ENCODE measurements around the gene CIAO2A.
A peak's percentile ranks its signal among the peaks of the same experiment; 100 is the strongest.
"Not testable (repeated sequence)": the region's sequence is repeated elsewhere in the genome, so short reads cannot be mapped to it uniquely, and the experiment has no call there.

Gene CIAO2A

DNA sequence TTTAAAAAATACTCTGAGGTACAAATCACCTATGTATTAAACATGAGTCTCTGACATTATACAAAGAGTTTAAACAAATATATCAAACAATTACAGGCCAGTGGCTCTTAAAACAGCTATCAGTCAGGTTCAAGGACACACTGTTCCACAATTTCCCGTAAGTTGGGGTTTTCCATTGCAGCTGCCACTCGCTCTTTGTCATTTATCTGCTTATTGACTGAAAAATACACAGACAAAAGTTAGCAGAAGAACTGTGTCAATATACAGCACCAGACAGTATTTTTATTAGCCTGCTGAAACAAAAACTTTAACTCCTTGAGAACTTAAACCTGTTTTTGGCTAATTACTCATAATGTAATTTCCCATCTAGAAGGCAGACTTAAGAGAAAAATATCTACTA, 20.8 kb downstream of the CIAO2A start:
- no peak for DNase-seq

DNA sequence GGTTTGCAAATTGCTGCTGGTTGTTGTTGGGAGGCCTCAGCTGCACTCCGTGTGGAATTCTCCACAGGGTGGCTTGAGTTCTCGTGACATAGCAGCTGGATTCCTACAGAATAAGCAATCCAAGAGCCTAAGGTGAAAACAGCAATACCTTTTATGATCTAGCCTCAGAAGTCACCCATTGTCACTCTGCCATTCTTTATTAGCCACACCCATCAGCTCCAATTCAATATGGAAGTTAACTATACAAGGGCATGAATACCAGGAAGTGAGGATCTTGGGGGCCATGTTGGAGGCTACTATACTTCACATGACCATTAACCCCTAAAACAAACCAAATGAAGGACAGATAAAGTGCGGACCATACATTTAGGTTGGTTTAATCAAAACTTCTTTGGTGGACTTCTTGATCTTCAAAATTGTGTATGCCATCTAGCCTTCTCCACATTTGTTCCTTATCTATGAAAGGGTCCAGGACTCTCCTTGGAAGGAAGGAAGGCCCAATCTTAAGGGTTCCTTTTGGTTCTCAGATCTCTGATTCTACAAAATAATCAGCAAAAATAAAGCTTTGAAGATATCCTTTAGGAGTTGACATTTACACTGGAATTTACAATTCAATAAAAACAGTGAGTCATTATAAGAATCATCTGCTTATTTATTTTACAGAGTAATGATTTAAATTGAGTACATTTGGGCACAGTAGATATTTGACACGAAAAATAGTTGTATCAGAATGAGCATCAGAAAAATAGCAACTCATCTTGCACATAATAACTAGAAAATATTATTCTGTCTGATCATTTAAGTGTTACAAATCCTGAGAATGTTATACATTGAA, 21.5 kb downstream of the CIAO2A start:
- DNase-seq: no peak

DNA sequence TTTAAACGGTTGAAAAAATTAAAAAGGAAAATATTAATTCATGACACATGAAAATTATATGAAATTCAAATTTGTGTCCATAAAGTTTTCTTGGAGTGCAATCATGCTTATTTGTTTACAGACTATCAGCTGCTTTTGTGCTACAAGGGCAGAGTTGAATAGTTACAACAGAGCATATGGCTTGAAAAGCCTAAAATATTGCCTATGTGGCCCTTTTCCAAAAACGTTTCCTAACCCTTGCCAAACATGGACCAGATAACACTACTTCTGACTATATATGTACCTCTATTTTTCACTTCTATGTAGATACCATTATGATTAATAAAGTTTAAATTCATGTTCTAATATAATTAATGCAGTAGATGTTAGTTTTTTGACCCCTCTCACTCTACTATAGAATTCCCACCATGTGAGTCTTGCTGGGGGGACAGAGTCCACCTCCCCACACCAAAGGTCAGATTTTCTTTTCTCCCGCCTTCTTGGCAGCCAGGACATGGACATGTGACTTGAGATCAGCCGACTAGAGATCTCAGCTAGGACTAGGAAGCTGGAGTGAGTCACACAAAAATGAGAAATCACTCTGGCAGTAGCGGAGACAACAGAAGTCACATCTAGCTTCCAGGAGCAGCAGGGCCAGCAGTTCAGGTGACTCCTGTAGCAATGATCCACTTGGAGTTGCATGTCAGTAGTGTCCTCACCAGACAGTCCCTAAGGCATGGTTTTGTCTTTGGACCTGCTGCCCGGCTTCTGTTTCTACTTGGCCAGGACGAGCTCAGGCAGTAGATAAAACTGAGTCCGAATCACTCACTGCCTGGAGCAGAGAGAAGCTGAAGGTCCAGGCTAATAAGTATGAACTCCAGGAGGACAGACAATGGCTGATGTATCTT, 22.4 kb downstream of the CIAO2A start:
- peak in 13 of 58 donors; percentile 0 to 60 (median 16) for DNase-seq

DNA sequence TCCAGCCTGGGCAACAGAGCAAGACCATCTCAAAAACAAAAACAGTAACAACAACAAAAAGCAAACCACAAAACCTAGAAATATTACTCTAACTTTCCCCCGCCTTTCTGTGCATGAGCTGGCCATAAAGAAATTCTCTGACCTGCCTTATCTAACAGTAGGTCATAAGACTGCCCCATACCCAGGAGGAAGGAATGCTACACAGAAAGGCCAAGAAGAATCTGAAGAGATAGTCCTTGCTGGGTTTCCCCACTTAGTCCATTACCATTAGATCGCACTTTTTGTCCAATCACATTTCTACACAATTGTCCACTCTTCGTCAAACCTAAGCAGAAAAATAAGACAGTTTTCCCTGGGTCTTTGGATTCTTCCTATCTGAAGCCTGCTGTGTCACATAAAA, 23.5 kb downstream of the CIAO2A start:
- no peak for DNase-seq

DNA sequence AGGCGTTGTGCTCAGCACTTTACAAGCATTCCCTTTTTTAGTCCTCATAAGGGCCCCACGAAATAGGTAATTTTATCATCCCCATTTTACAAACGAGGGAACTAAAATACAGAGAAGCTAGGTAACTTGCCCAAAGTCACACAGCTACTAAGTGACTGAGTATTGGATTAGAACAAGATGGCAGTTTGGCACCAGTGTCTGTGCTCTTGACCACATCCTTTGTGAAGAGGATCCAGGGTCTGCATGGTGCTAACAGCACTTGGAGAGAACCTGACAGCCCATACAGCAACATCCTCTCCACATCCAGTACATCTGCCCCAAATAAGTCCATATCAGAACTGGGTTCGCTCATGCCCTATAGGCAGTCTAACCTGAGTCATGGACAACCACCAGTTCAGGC, 25.5 kb downstream of the CIAO2A start:
- DNase-seq: no peak

DNA sequence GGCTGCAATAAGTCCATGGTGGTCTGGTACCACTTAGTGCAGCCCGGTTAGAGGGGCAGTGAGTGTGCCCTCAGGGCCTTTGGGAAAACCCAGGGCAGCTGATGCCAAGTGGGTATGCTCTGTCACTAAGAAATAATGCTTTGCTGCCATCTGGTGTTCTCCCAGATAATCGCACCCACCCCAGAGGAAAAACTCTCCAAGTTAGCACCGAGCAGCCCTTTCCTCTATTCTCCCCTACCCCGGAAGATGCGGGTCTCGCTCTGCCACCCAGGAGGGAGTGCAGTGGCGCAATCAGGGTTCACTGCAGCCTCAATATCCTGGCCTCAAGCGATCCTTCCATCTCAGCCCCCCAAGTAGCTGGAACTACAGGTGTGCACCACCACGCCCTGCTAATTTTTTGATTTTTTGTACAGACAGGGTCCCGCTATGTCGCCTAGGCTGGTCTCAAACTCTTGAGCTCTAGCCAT, 26.0 kb downstream of the CIAO2A start:
- peak in 48 of 58 donors; percentile 7 to 66 (median 36) for DNase-seq

DNA sequence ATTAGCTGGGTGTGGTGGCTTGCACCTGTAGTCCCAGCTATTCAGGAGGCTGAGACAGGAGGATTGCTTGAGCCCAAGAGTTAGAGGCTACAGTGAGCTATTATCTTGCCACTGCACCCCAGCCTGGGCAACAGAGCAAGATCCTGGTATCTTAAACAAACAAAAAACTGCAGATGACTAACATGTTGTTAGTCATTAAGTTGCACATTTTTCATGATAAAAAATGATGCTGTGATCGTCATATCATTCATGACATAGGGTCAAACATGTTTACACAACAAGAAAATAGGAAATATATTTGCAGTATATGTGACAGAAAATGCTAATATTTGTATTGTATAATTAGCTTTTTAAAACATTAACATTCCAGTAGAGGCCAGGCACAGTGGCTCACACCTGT, 27.2 kb downstream of the CIAO2A start:
- DNase-seq: no peak

DNA sequence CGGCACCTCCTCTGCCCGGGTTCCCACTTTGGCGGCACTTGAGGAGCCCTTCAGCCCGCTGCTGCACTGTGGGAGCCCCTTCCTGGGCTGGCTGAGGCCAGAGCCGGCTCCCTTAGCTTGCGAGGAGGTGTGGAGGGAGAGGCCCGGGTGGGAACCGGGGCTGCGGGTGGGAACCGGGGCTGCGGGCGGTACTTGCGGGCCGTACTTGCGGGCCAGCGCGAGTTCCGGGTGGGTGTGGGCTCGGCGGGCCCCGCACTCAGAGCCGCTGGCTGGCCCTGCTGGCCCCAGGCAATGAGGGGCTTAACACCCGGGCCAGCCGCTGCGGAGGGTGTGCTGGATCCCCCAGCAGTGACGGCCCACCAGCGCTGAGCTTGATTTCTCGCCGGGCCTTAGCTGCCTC, 32.9 kb downstream of the CIAO2A start:
- no peak for DNase-seq

DNA sequence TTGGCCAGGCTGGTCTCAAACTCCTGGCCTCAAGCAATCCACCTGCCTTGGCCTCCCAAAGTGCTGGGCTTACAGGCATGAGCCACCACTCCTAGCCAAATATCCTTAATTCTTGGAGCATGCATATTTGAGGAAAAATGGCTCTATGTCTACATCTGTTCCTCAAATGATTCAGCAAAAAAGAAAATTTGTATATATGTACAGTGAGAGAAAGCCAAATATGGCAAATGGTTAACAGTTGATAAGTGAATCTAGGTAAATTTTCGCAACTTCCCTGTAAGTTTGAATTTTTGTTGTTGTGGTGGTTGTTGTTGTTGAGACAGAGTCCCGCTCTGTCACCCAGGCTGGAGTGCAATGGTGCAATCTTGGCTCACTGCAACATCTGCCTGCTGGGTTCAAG, 34.5 kb downstream of the CIAO2A start:
- DNase-seq: not testable (repeated sequence)

DNA sequence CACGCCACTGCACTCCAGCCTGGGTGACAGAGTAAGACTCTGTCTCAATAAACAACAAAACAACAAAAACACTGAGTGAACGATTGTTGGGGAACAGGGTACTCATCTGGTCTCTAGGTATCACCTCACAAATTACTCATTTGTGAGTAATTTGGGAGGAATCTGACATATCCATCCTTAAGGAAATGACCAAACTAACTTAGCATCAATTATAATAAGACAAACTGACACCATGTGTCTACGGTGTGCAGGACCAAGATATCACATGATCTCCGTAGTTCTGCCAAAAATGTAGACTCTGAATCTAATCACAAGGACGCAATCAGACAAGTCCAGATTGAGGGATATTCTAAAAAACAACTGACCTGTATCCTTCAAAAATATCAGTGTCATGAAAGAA, 35.4 kb downstream of the CIAO2A start:
- no peak for DNase-seq

DNA sequence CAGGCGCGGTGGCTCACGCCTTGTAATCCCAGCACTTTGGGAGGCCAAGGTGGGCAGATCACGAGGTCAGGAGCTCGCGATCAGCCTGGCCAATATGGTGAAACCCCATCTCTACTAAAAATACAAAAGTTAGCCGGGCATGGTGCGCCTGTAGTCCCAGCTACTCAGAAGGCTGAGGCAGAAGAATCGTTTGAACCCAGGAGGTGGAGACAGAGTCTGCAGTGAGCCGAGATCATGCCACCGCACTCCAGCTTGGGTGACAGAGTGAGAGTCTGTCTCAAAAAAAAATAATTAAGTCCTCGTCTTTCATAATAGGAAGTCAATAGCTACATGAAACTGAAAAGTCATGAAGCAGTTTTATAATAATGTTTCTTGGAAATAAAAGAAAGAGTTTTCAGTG, 40.0 kb downstream of the CIAO2A start:
- DNase-seq: not testable (repeated sequence)

DNA sequence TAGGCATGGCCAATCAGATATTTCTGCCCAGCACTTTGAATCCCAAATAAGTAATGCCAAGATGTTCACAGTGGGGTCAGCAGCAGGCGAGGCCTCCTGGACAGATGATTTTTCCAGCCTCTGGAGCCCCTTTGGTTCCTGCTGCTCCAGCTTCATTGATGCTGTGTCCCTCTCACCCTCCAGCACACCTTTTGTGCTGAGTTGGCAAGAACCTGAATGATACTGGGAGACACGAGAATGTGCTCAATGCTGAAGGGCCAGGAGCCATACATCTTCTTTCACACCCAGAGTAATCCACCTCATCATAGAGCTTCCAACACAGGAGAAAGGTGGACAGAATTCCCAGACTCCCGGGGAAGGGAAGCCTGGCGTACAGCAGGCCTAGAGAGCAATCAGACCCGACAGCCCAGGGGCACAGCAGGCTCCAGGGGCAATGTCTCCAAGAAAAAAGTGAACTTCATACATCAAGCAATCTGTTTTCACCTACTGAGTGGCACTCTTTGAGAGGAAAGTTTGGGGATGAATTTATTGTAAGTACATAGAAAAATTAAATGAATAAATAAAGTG, 40.6 kb downstream of the CIAO2A start:
- no peak for DNase-seq

DNA sequence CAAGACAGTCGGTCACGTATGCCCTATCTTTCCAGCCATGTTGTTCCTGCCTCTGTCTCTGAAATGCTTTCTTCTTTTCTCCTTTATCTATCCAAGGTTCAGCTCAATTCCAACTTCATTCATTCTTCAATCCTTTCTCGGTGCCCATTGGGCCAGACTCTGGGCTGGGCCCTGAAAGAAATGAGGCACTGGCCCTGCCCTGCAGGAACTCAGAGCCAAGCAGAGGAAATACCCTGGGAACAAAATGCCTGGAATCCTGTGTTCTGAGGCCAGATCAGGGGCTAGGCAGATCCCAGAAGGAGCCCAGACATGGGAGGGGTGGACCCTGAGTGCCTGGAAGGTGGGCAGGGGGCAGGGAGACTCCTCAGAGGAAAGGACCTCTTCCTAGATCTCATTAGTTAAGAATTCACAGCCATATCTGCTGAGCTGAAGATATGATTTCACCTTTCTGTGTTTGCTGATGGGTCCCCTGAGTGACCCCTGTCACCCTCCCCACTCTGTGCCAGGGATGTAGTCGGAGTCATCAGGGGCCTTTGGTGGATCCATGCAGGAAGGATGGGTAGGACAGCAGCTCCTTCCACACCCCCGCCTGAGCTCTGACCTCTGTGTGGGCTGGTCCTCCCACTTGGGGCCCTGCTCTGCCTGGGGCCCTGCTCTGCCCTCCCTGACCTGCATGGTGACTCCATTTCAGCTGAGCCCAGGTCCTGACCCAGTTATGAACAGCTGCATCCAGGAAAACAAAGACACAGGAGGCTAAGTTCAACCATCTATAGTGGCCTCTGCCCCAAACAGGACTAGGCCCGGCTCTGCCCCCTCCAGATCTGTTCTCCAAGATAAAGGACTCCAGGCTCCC, 42.0 kb downstream of the CIAO2A start:
- no peak for DNase-seq

DNA sequence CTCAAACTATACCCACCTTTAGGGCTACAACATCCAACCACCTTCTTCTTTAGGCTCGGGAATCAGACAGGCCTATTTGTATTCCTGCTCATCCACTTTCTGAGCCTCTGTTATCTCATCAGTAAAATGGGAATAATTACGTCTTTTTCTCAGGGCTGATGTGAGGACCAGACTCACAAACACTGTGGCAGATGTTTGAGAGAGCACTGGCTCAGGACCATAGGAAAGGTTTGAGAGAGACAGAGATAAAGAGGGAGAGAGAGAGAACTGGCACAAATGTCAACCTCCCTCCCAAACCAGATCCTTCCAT, 42.6 kb downstream of the CIAO2A start:
- no peak for DNase-seq

DNA sequence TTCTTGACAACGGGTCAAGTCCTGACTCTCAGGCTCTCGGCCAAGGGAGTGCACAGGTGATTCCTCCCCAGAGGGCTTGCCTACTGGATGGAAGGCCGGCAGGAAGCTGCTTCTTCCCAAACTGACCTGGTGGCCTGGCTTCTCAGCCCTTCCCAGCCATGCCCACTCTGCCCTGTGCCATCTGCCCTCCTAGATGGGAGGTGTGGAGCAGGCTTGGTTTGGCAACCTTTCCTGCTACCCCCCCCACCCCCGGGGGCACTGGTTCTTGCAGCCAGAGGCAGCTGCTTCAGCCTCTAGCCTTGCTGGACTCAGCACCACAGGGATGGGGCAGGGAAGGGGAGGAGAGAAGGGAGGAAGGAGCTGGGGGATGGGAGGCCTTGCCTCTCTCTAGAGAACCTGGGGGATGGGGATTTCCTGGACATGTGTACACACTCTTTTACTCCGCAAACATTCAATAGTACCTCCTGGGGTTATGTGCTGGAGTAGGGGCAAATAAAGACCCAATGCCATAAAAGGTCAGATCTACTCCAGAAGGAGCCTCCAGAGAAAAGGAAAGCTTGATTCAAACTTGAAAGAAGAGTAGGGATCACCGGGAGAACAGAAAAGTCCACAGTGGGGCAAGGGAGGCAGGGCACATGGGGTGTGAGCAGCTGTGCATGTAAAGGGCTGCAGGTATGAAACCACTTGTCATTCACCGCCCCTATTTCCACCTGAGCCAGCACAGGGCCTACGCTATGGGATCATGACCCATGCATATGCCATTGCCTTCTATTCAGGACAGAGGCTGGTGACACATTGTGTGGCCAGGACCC, 43.2 kb downstream of the CIAO2A start:
- DNase-seq: no peak

DNA sequence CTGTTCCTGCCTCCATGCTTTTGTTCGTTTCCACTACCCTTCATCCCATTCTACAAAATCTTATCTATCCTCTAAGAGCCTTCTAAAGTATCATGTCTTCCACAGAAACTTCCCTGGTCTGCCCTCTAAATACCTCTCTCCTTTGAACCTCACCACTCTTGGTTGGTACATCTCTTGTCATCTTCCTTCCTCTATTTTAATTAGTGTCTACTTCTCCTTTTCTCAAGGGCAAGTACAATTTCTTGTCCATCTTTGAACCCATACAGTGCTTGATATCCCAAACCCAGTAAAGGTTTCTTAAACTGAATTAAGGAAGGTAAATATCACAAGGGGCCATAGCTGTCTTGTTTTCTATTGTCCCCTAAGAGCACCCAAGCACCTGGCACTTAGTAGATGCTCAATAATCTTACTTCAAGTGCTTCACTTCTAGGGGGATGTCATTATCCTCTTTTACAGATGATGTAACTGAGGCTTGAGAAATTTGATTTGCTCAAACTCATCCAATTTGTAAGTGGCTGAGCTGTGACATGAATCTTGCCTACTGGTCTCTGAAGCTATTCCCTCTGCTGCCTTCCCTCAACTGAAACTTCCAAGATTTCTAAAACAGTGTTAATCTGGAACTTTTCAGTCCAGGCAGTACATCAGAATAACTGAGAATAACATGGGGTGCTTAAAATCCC, 44.7 kb downstream of the CIAO2A start:
- DNase-seq: no peak

DNA sequence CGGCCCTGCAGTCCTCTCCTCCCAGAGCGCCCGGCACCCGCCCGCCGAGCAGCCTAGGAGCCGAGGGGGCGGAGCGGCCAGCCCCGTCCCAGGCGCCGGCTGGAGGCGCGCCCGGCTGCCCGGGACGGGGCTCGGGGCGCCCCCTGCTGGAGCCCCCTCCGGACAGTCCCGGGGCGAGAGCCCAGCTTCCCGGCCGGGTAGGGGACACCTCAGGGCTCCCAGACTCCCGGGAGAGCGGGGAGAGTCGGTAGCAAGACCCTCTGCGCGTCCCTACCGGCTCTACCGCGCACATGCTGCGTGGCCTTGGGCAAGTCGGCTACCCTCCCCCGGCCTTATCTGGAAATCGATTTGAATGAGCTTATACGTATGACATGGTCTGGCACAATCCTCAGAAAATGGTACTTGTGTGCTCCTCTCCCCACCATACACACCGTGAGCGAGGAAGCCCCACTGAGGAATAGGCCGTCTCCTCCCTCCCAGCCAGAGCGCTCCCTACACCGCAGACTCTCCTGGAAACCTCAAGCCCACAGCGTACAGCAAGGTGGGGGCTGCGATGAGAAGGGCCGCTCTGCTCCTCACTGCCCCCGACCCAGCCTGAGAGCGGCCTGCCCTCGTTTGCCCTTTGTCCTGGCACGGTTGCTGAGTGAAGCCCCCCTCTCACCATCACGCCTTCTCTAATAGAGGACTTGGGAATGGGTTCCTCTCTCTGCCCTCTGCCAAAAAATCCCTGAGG, 47.1 kb downstream of the CIAO2A start, which contains the start of gene DAPK2:
DAPK2 (minus strand) TSS at position 65 of the 733 bp plus-strand sequence. CDS start 6,224 bp downstream, outside the sequence.
- DNase-seq: peak in 43 of 58 donors; percentile 1 to 76 (median 49)

DNA sequence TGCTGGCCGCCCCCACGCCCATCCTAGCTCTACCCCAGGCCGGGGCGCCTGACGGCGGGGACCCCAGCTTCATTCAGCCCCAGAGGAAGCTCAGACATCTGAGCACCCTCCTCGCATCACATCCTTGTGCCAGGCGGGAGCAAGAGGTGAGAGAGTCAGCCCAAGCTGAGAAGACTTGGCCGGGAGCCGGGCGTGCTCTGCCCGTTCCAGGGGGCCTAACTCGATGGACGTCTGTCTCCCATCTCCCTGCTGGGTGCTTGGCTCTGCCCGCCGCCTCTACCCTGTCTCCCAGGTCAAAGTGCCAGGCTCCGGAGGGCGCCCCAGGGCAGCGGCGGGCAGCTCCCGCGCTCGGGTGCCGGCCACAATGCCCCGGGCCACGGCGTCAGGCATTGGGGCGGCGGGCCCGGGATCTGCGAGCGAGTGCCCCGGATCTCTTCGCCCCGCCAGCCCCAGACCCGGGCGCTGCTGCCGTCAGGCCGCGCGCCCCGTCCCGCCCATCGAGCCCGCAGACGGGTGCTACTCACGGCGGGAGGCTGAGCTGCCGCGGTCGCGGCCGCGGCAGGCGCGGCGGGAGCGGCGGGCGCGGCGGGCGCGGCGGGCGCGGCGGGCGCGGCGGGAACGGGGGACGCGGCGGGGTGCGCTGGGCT, 47.7 kb downstream of the CIAO2A start:
- DNase-seq: peak in 8 of 58 donors; percentile 20 to 61 (median 38)
